Measurements from ENCODE around the gene SULT2B1. TPM values are rescaled to one million over a fixed set of nuclear protein-coding genes. Genes with fewer than 3 reads are reported as not detected.

SULT2B1 gene
- total RNA-seq, 1 donor from 2014 or later: not detected

DNA sequence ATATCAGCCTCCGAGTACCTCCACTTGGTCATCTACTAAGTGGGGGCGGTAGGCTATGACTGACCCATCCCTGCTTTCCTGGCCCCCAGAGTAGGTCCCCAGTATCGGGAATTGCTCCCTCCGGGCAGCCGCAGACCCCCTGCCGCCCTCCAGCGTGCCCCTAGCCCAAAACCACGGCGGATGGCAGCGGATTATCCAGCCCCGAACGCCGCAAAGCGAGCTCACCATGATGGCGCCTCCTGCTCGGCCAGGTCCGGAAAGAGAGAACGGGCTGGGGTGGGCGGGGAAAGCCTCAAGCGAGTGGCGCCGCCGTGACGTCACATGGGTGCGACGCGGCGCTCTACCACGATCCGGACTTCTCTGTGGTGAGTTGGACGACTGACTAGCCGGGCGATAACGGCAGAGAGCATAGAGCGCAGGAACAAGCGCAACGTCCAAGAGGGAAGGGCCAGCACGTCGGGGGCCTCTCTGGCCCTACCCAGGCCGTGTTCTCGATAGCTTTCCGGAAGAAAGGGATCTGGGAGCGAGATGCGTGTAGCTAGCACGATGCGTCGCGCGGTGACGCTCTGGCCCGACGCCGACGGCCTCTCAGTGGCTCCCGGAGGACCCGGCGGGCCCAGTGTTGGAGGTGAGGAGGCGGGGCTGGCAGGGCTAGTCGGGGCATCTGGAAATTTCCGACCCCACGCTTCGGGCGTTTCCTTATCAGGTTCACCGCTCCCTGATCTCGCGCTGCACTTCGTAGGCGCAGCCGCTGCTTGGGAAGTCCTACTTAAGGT, 67.1 kb downstream of the SULT2B1 start, which contains the start of the genes RPL18 and SPHK2:
TSS of gene RPL18 (minus strand) at position 263 of the 776 bp plus-strand sequence. CDS start at position 228, 35 bp downstream.
TSS of gene SPHK2 (plus strand) at position 591 of the 776 bp plus-strand sequence. CDS start 1,009 bp downstream, outside the sequence.
- Mint-ChIP-seq H3K9me3 (no peaks in the 10 kb centered on the region), H3K27me3 (no peaks in the 10 kb centered on the region), H3K36me3 (ENCODE audit: low read depth) (peaks cover 68% of the 10 kb centered on the region), H3K27ac (peak within 1 kb of the TSS; percentile 98), H3K4me3 (peak within 1 kb of the TSS; percentile 91), H3K4me1 (peaks cover 38% of the 10 kb centered on the region)
- peak; percentile 99 for DNase-seq
- intact Hi-C loops (cut with micrococcal nuclease): loop anchor here (1.0 kb wide), 2 partner anchors 15 to 19 kb away; no protein-coding TSS in a partner anchor

DNA sequence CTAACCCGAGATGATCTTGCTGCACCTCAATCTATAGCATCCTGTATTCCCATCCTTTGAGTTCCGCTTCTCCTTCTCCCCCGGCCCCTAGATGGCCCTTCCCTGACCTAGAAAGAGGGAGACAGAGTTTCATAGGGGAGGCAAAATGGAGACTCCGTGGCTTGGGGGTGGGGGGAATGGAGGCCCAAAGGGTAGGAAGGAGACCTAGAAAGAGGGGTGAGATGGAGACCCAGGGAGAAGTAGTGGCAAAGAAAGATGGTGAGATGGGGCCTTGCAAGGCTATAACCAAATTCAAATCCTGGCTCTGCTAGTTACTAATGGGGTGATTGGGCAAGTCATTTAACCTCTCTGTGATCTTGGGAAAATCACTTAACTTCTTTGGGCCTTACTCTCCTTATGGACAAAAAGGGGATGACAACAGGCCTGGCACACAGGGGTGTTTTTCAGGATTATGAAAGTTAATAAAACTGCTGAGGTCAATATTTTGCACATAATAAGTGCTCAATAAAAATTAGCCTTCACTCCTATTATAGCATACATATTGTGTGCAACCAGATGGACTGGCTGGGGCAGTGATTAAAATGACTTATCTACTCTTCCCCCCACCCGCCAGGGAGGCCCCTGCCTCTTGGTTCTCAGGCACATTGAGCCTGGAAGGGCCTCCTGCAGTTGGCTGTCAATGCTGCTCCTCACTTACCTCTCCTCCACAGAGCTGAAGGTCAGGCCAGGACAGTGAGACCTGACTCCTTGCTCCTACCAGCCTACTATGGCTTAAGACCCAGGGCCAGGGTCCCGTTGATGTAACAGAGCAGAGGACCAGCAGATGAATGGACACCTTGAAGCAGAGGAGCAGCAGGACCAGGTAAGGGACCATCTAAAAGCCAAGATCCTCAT, 68.0 kb downstream of the SULT2B1 start:
- Mint-ChIP-seq H3K27me3 (no peaks in the 10 kb centered on the region), H3K4me3 (peak overlapping the region; percentile 91), H3K36me3 (ENCODE audit: low read depth) (peaks cover 63% of the 10 kb centered on the region), H3K9me3 (no peaks in the 10 kb centered on the region), H3K4me1 (peaks cover 43% of the 10 kb centered on the region), H3K27ac (peak overlapping the region; percentile 98)
- DNase-seq: peak; percentile 64
- intact Hi-C loops (cut with micrococcal nuclease): loop anchor here (1.0 kb wide), 2 partner anchors 14 to 18 kb away; no protein-coding TSS in a partner anchor

DNA sequence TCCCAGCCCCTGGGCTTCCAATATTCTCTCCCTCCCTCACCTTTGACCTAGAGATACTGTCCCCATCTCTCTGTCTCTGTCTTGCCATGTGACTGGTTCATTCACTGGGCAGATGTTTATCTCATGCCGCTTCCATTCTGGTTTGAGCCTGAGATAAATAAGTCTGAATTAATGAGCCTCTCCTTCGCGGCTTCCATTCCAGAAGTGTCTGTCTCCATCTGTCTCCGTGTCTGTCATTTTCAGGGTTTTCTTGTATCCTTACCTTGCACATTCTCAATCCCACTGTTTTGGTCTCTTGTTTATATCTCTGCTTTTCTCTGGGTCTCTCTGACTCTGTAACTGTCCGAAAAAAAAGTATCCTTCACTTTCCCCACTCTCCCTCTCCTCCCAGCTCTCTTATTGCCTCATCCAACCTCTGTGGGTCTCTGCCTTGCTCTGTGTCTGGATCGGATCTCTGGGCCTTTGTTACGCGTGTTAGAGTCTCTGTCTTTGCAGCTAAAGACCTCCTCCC, 71.6 kb downstream of the SULT2B1 start:
- H3K27ac Mint-ChIP-seq: peak overlapping the region; percentile 97
- peak overlapping the region; percentile 86 for H3K4me3 Mint-ChIP-seq
- H3K4me1 Mint-ChIP-seq: peaks cover 39% of the 10 kb centered on the region
- H3K9me3 Mint-ChIP-seq: no peaks in the 10 kb centered on the region
- intact Hi-C loops (cut with micrococcal nuclease): loop anchor here (1.0 kb wide), 1 partner anchor 11 kb away; no protein-coding TSS in a partner anchor
- peak; percentile 61 for DNase-seq
- H3K36me3 Mint-ChIP-seq (ENCODE audit: low read depth): peaks cover 34% of the 10 kb centered on the region
- H3K27me3 Mint-ChIP-seq: no peaks in the 10 kb centered on the region

DNA sequence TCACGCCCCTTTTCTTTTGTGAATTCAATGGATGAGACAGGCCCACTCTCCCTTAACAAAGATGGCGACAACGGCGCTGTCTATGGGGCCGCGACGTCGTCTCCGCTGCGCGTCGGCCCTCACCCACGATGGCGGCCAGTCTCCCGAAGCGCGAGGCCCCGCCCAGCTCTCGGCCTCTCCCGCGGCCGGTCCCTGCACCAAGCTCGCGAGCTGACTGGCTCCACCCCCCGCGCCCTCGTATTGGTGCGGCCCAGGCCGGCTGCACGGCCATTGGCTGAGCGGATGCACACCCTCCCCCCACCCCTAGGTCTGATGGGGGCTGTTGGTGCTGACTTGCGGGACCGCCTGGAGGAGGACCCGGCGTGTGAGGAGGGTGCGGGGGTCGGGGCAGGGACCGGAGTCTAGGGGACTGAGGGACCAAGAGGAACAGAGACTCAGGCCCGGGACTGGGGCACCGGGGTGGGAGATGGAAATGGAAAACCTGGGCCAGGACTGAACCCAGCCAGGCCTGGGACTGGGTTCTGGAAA, 72.2 kb downstream of the SULT2B1 start:
- Mint-ChIP-seq H3K36me3 (ENCODE audit: low read depth) (peaks cover 29% of the 10 kb centered on the region), H3K9me3 (no peaks in the 10 kb centered on the region), H3K4me1 (peaks cover 38% of the 10 kb centered on the region)

DNA sequence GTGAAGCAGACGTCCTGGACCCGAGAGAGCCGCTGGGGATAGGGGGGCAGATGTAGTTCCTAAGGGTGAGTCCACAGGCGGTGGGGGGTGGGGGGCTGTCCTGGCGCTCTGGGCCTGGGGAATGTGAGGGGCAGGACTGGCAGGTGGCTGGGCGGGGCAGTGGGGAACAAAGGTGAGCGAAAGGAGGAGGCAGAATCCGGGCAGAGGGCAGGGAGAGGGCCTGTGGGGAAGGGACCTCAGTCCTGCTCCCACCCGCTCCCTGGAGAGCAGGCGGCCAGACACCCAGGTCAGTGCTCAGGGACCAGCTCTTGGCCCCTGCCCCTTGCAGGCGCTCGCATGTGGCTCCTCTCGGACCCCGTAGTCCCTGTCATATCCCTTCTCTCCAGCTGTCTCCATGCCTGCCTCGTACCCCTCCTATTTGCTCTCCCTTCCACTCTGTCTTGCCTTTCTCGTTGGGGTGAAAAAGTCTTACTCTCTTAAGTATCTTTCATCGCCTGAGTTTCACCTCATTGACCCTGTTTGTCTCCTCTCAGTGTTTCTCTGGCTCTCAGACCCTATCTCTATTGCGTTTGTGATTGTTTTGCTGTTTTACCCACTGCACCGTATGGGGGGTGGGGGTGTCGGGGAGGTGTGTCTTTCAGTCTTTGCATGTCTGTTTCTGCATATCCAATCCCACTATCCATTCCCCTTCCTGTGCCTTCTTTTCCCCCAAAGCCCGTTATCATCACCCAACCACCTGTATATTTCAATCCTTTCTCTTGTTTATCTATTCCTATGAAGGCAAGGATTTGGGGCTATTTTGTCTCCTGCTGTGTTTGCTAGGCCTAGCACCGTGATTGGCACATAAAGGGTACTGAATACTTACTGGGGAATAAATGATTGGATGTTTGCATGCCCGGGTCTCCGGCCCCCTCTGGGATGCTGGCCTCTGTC, 73.1 kb downstream of the SULT2B1 start:
- Mint-ChIP-seq H3K9me3 (no peaks in the 10 kb centered on the region), H3K27me3 (no peaks in the 10 kb centered on the region), H3K4me3 (peak overlapping the region; percentile 86), H3K36me3 (ENCODE audit: low read depth) (peaks cover 31% of the 10 kb centered on the region), H3K27ac (peak overlapping the region; percentile 97), H3K4me1 (peaks cover 34% of the 10 kb centered on the region)
- intact Hi-C loops (cut with micrococcal nuclease): loop anchor here (1.0 kb wide), 1 partner anchor 9 kb away; no protein-coding TSS in a partner anchor
- peak; percentile 63 for DNase-seq

More for the DNA sequence above, 72.2 kb downstream of the SULT2B1 start:
- Mint-ChIP-seq H3K4me3 (peak overlapping the region; percentile 86), H3K27me3 (no peaks in the 10 kb centered on the region), H3K27ac (peak overlapping the region; percentile 97)
- intact Hi-C loops (cut with micrococcal nuclease): loop anchor here (1.0 kb wide), 1 partner anchor 10 kb away; no protein-coding TSS in a partner anchor
- DNase-seq: peak; percentile 99

DNA sequence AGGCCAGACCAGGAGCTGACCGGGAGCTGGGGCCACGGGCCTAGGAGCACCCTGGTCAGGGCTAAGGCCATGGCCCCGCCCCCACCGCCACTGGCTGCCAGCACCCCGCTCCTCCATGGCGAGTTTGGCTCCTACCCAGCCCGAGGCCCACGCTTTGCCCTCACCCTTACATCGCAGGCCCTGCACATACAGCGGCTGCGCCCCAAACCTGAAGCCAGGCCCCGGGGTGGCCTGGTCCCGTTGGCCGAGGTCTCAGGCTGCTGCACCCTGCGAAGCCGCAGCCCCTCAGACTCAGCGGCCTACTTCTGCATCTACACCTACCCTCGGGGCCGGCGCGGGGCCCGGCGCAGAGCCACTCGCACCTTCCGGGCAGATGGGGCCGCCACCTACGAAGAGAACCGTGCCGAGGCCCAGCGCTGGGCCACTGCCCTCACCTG, 73.9 kb downstream of the SULT2B1 start:
- intact Hi-C loops (cut with micrococcal nuclease): no loop called here
- H3K36me3 Mint-ChIP-seq (ENCODE audit: low read depth): peaks cover 31% of the 10 kb centered on the region
- H3K4me1 Mint-ChIP-seq: peaks cover 32% of the 10 kb centered on the region

DNA sequence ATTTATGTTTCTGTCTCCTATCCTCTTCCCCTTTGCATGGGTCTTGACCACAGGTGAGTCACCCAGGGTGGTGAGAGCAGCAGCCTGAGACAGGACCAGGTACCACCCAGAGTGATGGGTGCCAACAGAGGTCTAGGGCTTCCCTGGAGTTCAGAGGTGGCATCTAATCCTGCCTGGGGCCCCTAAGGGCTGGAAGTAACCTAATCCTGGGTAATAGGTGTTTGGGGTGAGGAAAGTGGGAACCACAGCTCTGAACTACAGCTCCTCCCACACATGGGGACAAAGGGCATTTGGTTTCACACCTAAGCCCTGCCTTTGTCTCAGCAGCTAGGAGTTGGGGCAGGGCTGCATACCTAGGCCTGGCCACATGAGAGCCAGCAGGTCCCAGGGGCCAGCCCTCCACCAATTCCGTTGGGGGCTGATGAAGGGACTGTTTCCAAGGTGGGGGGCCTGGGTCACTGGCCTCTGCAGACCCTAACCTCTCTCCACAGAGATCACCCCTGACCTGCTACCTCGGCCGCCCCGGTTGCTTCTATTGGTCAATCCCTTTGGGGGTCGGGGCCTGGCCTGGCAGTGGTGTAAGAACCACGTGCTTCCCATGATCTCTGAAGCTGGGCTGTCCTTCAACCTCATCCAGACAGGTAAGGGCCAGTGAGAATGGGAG, 75.4 kb downstream of the SULT2B1 start:
- peak; percentile 67 for DNase-seq
- no peaks in the 10 kb centered on the region for H3K27me3 Mint-ChIP-seq
- peaks cover 24% of the 10 kb centered on the region for H3K36me3 Mint-ChIP-seq (ENCODE audit: low read depth)
- no peaks in the 10 kb centered on the region for H3K9me3 Mint-ChIP-seq
- peaks cover 25% of the 10 kb centered on the region for H3K4me1 Mint-ChIP-seq
- no peak overlapping the region for H3K4me3 Mint-ChIP-seq
- peak overlapping the region; percentile 20 for H3K27ac Mint-ChIP-seq
- intact Hi-C loops (cut with micrococcal nuclease): no loop called here

More for the DNA sequence above, 73.9 kb downstream of the SULT2B1 start:
- DNase-seq: no peak
- Mint-ChIP-seq H3K9me3 (no peaks in the 10 kb centered on the region), H3K27ac (no peak overlapping the region), H3K27me3 (no peaks in the 10 kb centered on the region), H3K4me3 (no peak overlapping the region)

DNA sequence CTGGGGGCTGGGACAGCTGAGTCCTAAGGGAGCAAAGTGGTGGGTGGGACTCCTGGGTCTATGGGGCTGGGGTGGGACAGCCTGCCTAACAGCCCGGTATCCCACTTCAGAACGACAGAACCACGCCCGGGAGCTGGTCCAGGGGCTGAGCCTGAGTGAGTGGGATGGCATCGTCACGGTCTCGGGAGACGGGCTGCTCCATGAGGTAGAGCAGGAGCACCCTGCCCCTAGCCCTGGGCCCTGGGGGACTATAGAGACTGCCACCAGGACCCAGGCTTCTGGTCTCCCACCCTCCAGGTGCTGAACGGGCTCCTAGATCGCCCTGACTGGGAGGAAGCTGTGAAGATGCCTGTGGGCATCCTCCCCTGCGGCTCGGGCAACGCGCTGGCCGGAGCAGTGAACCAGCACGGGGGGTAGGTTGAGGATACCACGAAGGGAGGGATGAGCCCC, 75.9 kb downstream of the SULT2B1 start:
- intact Hi-C loops (cut with micrococcal nuclease): no loop called here
- Mint-ChIP-seq H3K4me1 (peaks cover 23% of the 10 kb centered on the region), H3K9me3 (no peaks in the 10 kb centered on the region), H3K27ac (no peak overlapping the region), H3K4me3 (no peak overlapping the region), H3K36me3 (ENCODE audit: low read depth) (peaks cover 22% of the 10 kb centered on the region), H3K27me3 (no peaks in the 10 kb centered on the region)
- DNase-seq: no peak

DNA sequence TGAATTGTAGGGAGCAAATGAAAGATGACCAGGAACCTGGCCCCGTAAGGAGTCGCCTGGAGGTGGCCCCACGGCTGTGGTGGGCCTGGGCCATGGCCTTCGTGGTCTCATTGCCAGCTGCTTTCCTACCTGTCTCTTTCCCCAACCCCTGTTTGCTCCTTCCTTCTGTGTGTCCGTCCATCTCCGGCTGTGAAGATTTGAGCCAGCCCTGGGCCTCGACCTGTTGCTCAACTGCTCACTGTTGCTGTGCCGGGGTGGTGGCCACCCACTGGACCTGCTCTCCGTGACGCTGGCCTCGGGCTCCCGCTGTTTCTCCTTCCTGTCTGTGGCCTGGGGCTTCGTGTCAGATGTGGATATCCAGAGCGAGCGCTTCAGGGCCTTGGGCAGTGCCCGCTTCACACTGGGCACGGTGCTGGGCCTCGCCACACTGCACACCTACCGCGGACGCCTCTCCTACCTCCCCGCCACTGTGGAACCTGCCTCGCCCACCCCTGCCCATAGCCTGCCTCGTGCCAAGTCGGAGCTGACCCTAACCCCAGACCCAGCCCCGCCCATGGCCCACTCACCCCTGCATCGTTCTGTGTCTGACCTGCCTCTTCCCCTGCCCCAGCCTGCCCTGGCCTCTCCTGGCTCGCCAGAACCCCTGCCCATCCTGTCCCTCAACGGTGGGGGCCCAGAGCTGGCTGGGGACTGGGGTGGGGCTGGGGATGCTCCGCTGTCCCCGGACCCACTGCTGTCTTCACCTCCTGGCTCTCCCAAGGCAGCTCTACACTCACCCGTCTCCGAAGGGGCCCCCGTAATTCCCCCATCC, 76.7 kb downstream of the SULT2B1 start:
- H3K9me3 Mint-ChIP-seq: no peaks in the 10 kb centered on the region
- no peak for DNase-seq
- peak overlapping the region; percentile 41 for H3K27ac Mint-ChIP-seq
- no peak overlapping the region for H3K4me3 Mint-ChIP-seq
- peaks cover 19% of the 10 kb centered on the region for H3K4me1 Mint-ChIP-seq
- intact Hi-C loops (cut with micrococcal nuclease): no loop called here
- H3K27me3 Mint-ChIP-seq: no peaks in the 10 kb centered on the region
- peaks cover 17% of the 10 kb centered on the region for H3K36me3 Mint-ChIP-seq (ENCODE audit: low read depth)

DNA sequence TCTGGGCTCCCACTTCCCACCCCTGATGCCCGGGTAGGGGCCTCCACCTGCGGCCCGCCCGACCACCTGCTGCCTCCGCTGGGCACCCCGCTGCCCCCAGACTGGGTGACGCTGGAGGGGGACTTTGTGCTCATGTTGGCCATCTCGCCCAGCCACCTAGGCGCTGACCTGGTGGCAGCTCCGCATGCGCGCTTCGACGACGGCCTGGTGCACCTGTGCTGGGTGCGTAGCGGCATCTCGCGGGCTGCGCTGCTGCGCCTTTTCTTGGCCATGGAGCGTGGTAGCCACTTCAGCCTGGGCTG, 77.3 kb downstream of the SULT2B1 start:
- Mint-ChIP-seq H3K4me1 (peaks cover 17% of the 10 kb centered on the region), H3K27me3 (no peaks in the 10 kb centered on the region), H3K27ac (no peak overlapping the region), H3K36me3 (ENCODE audit: low read depth) (peaks cover 14% of the 10 kb centered on the region), H3K4me3 (no peak overlapping the region), H3K9me3 (no peaks in the 10 kb centered on the region)
- intact Hi-C loops (cut with micrococcal nuclease): no loop called here
- DNase-seq: no peak

DNA sequence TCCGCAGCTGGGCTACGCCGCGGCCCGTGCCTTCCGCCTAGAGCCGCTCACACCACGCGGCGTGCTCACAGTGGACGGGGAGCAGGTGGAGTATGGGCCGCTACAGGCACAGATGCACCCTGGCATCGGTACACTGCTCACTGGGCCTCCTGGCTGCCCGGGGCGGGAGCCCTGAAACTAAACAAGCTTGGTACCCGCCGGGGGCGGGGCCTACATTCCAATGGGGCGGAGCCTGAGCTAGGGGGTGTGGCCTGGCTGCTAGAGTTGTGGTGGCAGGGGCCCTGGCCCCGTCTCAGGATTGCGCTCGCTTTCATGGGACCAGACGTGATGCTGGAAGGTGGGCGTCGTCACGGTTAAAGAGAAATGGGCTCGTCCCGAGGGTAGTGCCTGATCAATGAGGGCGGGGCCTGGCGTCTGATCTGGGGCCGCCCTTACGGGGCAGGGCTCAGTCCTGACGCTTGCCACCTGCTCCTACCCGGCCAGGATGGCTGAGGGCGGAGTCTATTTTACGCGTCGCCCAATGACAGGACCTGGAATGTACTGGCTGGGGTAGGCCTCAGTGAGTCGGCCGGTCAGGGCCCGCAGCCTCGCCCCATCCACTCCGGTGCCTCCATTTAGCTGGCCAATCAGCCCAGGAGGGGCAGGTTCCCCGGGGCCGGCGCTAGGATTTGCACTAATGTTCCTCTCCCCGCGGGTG, 77.8 kb downstream of the SULT2B1 start:
- H3K27ac Mint-ChIP-seq: no peak overlapping the region
- intact Hi-C loops (cut with micrococcal nuclease): loop anchor here (10.0 kb wide), 2 partner anchors 485 to 1035 kb away; partner anchors contain the start of genes BCL2L12, C19orf73, IRF3 and LIN7B
- H3K27me3 Mint-ChIP-seq: no peaks in the 10 kb centered on the region
- peak; percentile 77 for DNase-seq
- peaks cover 17% of the 10 kb centered on the region for H3K4me1 Mint-ChIP-seq
- H3K9me3 Mint-ChIP-seq: no peaks in the 10 kb centered on the region
- H3K4me3 Mint-ChIP-seq: no peak overlapping the region
- peaks cover 14% of the 10 kb centered on the region for H3K36me3 Mint-ChIP-seq (ENCODE audit: low read depth)

Data from activated CD4-positive, alpha-beta T cell treated with anti-CD3 and anti-CD28 coated beads, Interleukin-2, amount 10 ng/mL, durations not matched to agents 24 days and 14 days (primary cell).